Measurements from ENCODE around the gene NHEJ1. TPM values are rescaled to one million over a fixed set of nuclear protein-coding genes. Genes with fewer than 3 reads are reported as not detected.

Gene NHEJ1
- total and polyA plus RNA-seq, 9 donors, result 10.8 to 23.1 (median 17.1) TPM

GRCh38 chr2:219042750-219043149, 117.9 kb downstream of the NHEJ1 start:
- H3K4me1 ChIP-seq (ENCODE audit: insufficient read depth), result no peaks in the 10 kb centered on the region

GRCh38 chr2:219042157-219042556, 118.5 kb downstream of the NHEJ1 start:
- Histone ChIP-seq H3K9me3 (no peaks in the 10 kb centered on the region), H3K27me3 (no peaks in the 10 kb centered on the region), H3K27ac (no peak overlapping the region), H3K4me1 (ENCODE audit: insufficient read depth) (no peaks in the 10 kb centered on the region), H3K36me3 (no peaks in the 10 kb centered on the region), H3K4me3 (no peak overlapping the region)
- 74 to 78% (median 75%) methylated on average over 4 of the region's 4 CpGs for WGBS, 3 donors
- TF ChIP-seq CTCF (IDR thresholded peaks at IDR 0.05) (no peak), POLR2A (IDR thresholded peaks at IDR 0.05) (no peak)
- intact Hi-C loops (cut with DNase I), result no loop called here
- no peak for DNase-seq

More at GRCh38 chr2:219042750-219043149, 117.9 kb downstream of the NHEJ1 start:
- Histone ChIP-seq H3K27ac (no peak overlapping the region), H3K27me3 (no peaks in the 10 kb centered on the region), H3K4me3 (no peak overlapping the region), H3K36me3 (no peaks in the 10 kb centered on the region), H3K9me3 (no peaks in the 10 kb centered on the region)
- WGBS, 3 donors, result 66 to 75% (median 69%) methylated on average over 2 of the region's 2 CpGs
- intact Hi-C loops (cut with DNase I), result no loop called here
- TF ChIP-seq EP300 (IDR thresholded peaks at IDR 0.05) (no peak), POLR2A (IDR thresholded peaks at IDR 0.05) (no peak)
- DNase-seq, result no peak

DNA sequence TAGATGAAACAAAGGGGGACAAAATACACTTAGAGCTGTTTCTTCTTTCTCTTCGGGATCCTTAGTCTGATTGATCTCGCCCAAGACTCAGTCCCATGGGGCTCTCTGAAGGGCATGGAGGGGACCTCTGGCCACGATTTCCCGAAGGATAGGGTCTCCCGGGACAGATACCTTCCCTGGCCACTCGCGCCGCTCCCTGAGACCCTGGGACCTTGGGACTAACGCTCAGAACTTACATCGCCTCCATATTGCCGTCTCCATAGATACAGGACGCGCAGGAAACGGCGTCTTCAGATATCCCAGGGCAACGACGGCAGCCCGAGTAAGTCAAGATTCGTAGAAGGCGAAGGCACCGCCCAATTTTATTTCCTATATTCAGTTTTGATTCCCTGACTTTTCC, 119.4 kb downstream of the NHEJ1 start, which contains the start of gene CFAP65:
Gene CFAP65 (minus strand): TSS at position 265 of the 400 bp plus-strand sequence. CDS start 2,468 bp downstream, outside the sequence.
- Histone ChIP-seq H3K4me1 (ENCODE audit: insufficient read depth) (no peaks in the 10 kb centered on the region), H3K27ac (no peak within 1 kb of the TSS), H3K4me3 (no peak within 1 kb of the TSS), H3K27me3 (no peaks in the 10 kb centered on the region), H3K9me3 (no peaks in the 10 kb centered on the region), H3K36me3 (no peaks in the 10 kb centered on the region)
- DNase-seq, result peak in 1 of 5 donors; percentile 59
- intact Hi-C loops (cut with DNase I), result no loop called here
- TF ChIP-seq POLR2A (IDR thresholded peaks at IDR 0.05) (no peak), CTCF (IDR thresholded peaks at IDR 0.05) (no peak), EP300 (IDR thresholded peaks at IDR 0.05) (no peak)
- WGBS, 3 donors, result 1 to 2% (median 1%) methylated on average over 21 of the region's 21 CpGs

- TF ChIP-seq POLR2A (IDR thresholded peaks at IDR 0.05) (no peak), EP300 (IDR thresholded peaks at IDR 0.05) (no peak), CTCF (IDR thresholded peaks at IDR 0.05) (no peak)
- H3K27ac ChIP-seq, result no peak overlapping the region
- H3K4me1 ChIP-seq (ENCODE audit: insufficient read depth), result no peaks in the 10 kb centered on the region
- no peaks in the 10 kb centered on the region for H3K36me3 ChIP-seq
- H3K4me3 ChIP-seq, result no peak overlapping the region
- no peaks in the 10 kb centered on the region for H3K27me3 ChIP-seq
- no peak for DNase-seq
- intact Hi-C loops (cut with DNase I), result no loop called here
- 0 to 14% (median 3%) methylated on average over 1 of the region's 1 CpG for WGBS, 3 donors
- no peaks in the 10 kb centered on the region for H3K9me3 ChIP-seq
These were observed 122.0 kb downstream of the NHEJ1 start for GRCh38 chr2:219038600-219038999.

GRCh38 chr2:219037783-219038499, 122.7 kb downstream of the NHEJ1 start:
- Histone ChIP-seq H3K9me3 (no peaks in the 10 kb centered on the region), H3K4me1 (ENCODE audit: insufficient read depth) (no peaks in the 10 kb centered on the region), H3K36me3 (no peaks in the 10 kb centered on the region), H3K27ac (no peak overlapping the region), H3K27me3 (no peaks in the 10 kb centered on the region), H3K4me3 (no peak overlapping the region)
- WGBS, 3 donors, result 55 to 68% (median 57%) methylated on average over 7 to 8 of the region's 8 CpGs
- intact Hi-C loops (cut with DNase I), result no loop called here
- TF ChIP-seq CTCF (IDR thresholded peaks at IDR 0.05) (no peak), POLR2A (IDR thresholded peaks at IDR 0.05) (no peak), EP300 (IDR thresholded peaks at IDR 0.05) (no peak)
- DNase-seq, result no peak

All from ovary (tissue), 9 donors.